Cardiac fibroblast (primary cell): ENCODE measurements around the gene SGMS2.

Experiments used
- DNase-seq, 2 donors: peaks; one replicate each; pipeline versions ENCODE4 v3.0.0 to v3.0.0-alpha.2; 2010; ENCODE audit warnings: low read depth in 2 of 2
- H3K4me3 ChIP-seq, 2 donors: replicated peaks in 1 of 2; 1 replicate in 1 of 2; 2 replicates in 1 of 2; pipeline ENCODE4 v1.5.1; 2011; ENCODE audit warnings: low read depth in 2 of 2, low read length in 2 of 2, mild to moderate bottlenecking in 2 of 2, moderate library complexity in 1 of 2
- TF ChIP-seq, protein P1 (sequence below): IDR thresholded peaks from one replicate; pipeline ENCODE4 v1.5.1; 2011; ENCODE audit warnings: low read depth, mild to moderate bottlenecking, low read length, inconsistent platforms

Gene SGMS2

GRCh38 chr4:107930821-107931774, 106.4 kb downstream of the SGMS2 start, which contains the start of gene CYP2U1:
CYP2U1 (plus strand) TSS chr4:107931549; CDS start chr4:107931644, 95 bp downstream.
- H3K4me3 ChIP-seq = peak within 1 kb of the TSS; percentile 75 to 85
- TF ChIP-seq, protein P1, sequence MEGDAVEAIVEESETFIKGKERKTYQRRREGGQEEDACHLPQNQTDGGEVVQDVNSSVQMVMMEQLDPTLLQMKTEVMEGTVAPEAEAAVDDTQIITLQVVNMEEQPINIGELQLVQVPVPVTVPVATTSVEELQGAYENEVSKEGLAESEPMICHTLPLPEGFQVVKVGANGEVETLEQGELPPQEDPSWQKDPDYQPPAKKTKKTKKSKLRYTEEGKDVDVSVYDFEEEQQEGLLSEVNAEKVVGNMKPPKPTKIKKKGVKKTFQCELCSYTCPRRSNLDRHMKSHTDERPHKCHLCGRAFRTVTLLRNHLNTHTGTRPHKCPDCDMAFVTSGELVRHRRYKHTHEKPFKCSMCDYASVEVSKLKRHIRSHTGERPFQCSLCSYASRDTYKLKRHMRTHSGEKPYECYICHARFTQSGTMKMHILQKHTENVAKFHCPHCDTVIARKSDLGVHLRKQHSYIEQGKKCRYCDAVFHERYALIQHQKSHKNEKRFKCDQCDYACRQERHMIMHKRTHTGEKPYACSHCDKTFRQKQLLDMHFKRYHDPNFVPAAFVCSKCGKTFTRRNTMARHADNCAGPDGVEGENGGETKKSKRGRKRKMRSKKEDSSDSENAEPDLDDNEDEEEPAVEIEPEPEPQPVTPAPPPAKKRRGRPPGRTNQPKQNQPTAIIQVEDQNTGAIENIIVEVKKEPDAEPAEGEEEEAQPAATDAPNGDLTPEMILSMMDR = no peak
- DNase-seq = peak; percentile 72 to 84

GRCh38 chr4:107931775-107932321, 107.1 kb downstream of the SGMS2 start:
- TF ChIP-seq, protein P1 = no peak
- no peak for DNase-seq
- peak overlapping the region; percentile 75 to 85 for H3K4me3 ChIP-seq

DNA sequence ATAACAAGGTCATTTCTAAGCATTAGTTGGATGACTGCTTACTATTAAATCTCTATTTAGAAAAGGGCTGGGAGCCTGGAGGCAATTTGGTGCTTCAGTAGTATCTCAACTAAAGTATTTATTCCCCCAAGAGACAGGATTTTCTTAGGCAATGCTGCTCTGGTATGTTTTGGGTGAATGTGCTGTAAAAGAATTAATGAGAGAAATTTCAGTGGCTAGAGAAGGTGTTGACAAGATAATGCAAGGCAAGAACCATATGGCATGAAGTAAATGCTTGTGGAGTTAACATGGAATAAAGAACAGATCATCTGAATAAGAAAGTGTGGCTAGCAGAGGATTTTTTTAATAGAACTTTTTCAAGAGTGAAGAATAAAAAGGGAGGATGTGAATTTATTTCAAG, 110.5 kb downstream of the SGMS2 start:
- peak in 1 of 2 donors; percentile 56 for DNase-seq
- H3K4me3 ChIP-seq = no peak overlapping the region
- TF ChIP-seq, protein P1 = no peak

GRCh38 chr4:107937040-107937439, 112.3 kb downstream of the SGMS2 start:
- no peak overlapping the region for H3K4me3 ChIP-seq
- TF ChIP-seq, protein P1 = no peak
- DNase-seq = no peak

- H3K4me3 ChIP-seq = no peak overlapping the region
- TF ChIP-seq, protein P1 = no peak
- DNase-seq = peak in 1 of 2 donors; percentile 35
These were observed 114.6 kb downstream of the SGMS2 start for GRCh38 chr4:107939307-107939706.

DNA sequence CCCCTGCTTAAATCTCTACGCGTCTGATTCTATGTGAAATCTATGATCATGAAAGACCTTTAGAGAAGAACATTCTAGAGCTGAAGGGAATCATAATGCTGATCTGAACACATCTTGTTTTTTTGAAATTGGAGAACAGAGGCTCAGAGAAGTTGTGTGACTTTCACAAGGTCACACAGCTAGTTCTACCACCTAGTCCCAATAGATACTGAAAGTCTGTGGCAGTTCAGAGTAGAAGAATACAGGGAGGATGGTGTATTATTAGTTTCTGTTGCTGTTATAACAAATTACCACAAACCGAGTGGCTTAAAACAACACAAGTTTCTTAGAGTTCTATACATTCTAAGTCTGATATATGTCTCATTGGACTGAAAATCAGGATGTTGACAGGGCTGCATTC, 121.1 kb downstream of the SGMS2 start:
- TF ChIP-seq, protein P1 = no peak
- H3K4me3 ChIP-seq = no peak overlapping the region
- no peak for DNase-seq
